Kasumi-1 (cell line): ENCODE results near the gene ZW10.
A peak's percentile ranks its signal among the peaks of the same experiment; 100 is the strongest.
"Not testable (repeated sequence)": the region's sequence is repeated elsewhere in the genome, so short reads cannot be mapped to it uniquely, and the experiment has no call there.

ENCODE experiments used
- DNase-seq, 2 experiments: peaks; one replicate each; lab custom pipeline; 2025; lab: John Stamatoyannopoulos, UW

Gene ZW10, protein sequence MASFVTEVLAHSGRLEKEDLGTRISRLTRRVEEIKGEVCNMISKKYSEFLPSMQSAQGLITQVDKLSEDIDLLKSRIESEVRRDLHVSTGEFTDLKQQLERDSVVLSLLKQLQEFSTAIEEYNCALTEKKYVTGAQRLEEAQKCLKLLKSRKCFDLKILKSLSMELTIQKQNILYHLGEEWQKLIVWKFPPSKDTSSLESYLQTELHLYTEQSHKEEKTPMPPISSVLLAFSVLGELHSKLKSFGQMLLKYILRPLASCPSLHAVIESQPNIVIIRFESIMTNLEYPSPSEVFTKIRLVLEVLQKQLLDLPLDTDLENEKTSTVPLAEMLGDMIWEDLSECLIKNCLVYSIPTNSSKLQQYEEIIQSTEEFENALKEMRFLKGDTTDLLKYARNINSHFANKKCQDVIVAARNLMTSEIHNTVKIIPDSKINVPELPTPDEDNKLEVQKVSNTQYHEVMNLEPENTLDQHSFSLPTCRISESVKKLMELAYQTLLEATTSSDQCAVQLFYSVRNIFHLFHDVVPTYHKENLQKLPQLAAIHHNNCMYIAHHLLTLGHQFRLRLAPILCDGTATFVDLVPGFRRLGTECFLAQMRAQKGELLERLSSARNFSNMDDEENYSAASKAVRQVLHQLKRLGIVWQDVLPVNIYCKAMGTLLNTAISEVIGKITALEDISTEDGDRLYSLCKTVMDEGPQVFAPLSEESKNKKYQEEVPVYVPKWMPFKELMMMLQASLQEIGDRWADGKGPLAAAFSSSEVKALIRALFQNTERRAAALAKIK

DNA sequence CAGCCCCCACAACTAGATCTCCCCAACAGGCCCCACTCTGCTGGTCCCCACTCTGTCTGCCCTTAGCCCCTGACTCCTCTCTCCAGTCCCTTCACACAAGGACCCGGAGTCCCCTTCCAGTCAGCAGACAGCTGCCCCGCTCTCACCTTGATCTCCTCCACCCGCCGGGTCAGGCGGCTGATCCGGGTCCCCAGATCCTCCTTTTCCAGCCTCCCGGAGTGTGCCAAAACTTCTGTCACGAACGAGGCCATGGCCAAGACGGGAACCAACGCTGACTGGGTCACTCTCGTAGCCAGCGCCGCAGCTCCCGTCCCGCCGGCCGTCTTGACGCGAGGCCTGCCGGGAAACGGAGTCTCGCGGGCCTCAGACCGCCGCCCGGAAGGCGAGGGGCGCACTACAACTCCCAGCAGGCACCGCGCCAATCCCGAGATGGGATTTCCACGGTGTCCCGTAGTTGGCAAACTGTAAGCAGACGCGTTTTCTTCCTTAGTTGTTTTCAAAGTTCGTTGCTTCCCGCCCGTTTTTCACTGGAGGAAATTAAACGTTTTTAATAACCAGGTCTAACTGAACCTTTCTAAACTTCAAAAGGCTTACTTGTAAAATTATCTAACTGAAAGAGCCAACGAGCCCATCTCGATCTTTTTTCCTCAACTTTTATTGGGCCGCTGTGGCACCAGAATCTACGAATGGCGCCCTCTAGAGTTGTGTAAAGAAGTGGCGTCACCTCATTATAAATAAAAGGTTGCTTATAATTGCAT, at the start of gene ZW10:
TSS of gene ZW10 (minus strand) at position 277 of the 758 bp plus-strand sequence. CDS start at position 251, 26 bp downstream.
- peak; percentile 91 to 93 for DNase-seq

DNA sequence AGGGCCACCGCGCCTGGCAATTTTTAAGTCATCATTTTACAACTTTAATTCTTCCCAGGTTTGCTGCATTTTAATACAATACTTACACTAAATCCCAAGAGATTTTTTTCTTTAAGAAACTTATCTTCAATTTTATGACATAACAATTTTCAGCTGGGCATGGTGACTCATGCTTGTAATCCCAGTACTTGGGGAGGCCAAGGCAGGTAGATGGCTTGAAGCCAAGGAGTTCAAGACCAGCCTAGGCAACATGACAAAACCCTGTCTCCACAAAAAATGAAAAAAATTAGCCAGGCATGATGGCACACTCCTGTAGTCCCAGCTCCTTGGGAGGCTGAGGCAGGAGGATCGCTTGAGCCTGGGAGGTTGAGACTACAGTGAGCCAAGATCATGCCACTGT, 44.9 kb upstream of the ZW10 start:
- DNase-seq = no peak

DNA sequence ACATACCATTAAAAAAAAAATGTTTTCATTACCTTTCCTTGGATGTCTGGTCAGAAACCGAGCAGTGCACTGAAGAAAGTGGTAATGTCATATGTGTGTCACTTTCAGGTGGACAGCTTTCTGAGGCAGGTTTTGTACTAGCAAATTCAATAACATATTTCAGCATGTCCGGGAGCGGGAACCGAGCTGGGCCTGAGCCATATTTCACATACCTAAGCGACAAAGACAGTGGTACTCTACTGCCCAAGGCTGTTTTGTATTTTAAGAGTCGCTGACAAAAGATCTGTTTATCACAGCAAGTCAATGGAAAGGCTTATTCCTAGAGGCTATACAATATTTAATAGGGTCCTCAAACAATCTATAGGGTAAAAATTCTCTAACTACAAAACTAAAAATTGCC, 44.1 kb upstream of the ZW10 start:
- DNase-seq = no peak

DNA sequence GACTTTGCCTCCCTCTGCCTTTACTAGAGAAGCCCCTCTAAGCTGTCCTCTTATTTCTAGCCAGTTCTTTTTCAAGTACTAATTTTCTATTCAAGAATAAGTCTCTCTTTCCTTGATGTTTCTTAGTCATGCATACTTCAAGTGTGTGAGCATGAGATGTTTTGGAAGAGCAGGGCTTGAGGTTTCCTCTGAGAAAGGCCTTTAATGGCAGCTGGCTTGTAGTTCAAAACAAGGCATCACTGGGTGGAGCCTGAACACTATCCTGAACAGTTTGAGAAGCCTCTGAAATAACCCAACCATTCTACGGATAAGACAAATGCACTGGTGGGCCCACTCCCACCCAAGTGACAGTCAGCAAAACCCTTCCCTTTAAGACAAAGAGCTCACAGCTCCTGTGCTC, 43.7 kb upstream of the ZW10 start:
- no peak for DNase-seq

DNA sequence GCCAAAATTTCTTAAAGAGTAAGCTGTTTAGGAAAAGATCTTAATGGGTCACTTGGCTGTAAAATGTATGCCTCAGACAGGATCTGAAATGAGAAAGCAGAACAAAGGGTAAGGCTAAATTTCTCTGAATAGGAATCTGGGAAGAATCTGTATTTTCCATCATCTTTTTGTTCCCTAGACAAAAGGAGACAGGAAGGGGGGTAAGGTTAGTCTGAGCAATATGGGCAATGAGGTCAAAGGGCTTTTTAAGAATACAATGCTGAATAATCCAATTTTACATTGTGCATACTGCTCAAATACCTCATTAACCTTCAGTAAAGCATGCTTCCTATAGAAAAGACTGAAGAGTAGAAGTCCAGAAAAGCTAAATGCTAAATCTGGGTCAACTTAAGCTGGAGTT, 40.7 kb upstream of the ZW10 start:
- DNase-seq = no peak

DNA sequence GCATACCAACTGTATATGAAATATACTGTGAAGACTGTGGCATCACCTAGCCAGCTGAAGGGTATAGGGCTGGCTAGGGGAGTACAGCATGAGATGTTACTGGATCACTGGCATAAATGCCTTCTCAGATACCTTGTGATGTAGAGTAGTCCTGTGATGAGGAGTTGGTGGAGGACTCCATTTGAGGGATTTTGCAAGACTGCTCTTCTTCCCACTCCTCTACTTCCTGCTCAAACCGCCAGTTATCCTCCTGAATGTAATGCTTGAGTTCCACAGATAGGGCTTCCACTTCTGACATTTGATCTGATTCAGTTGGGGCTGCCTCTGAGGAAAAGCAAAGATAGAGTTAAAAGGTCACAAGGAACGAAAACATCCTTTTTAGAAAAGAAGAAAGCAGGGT, 35.4 kb upstream of the ZW10 start:
- no peak for DNase-seq

DNA sequence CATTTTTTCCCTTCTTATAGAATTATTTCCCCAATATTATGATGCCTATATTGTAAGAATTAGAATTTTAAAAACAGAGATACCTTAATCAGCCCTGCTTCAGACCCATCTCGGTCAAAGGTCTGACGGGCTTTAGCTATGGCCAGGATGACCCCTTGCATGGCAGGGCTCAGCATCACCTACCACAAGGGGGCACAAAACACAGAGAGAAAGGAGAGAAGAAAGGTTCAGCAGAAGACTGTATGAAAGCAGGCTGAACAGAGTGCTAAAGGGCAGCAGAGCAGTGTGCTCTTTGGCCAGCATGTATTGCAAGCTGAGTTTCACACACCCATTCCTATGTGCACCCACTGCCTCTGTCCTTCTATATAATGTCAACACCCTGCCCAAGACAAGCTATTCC, 32.9 kb upstream of the ZW10 start:
- peak; percentile 48 for DNase-seq

DNA sequence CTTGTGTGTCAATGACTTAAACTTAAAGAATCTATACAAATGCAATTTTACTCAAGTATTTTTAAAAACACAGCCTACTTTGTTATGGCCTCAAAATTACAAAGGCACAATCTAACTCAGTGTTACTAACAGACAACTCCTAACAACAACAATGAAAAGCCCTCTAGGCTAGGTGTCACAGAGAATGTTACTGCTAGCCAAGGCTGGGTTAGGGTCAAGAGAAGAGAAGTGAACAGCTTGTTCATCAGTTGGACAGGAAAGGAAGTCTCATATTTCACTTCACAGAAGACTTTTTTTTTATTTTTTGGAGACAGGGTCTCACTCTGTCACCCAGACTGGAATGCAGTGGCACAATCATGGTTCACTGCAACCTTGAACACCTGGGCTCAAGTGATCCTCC, 32.1 kb upstream of the ZW10 start:
- DNase-seq = peak in 1 of 2 experiments; percentile 2

DNA sequence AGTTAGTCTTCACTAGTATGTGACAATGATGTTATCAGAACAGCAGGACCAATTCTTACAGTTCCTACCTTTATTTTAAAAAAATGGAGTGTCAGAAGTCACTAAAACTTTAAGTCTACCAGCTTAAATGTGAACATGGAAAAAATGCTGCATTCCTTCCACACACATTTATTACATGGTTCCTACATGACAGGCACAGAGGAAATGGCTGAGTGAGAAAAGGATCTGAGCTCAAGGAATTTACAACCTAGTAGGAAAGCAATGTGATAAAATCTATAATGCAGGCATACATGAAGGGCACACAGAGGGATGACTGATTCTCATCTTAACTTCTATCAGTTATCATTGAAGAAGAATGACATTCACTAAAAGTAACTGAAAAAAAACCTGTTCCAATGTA, 29.1 kb upstream of the ZW10 start:
- DNase-seq = no peak

DNA sequence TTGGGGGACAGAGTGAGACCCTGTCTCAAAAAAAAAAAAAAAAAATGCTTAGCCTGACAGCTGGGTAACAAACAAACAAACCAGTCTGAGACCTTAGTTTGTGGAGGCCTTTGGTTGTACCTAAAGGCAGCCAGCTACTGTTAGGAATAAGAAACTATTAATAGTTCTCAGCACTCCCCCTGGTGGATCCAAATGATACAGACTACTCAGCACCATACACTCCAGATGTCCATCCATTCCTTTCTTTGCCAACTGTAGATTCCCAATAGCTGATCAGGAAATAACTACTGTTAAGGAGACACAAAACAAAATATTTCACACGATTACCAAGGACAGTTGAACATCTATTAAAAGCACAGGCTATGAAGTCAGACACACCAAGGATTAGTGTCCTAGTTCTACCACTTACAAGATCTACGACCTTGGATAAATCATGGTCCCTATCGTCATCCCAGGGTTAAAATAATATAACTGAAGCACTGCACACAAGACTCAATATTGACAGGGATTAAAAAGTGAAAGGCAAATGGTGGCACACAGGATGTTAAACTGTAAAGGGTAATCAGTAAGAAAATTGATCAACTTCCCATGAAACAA, 23.3 kb upstream of the ZW10 start:
- peak; percentile 63 to 73 for DNase-seq

DNA sequence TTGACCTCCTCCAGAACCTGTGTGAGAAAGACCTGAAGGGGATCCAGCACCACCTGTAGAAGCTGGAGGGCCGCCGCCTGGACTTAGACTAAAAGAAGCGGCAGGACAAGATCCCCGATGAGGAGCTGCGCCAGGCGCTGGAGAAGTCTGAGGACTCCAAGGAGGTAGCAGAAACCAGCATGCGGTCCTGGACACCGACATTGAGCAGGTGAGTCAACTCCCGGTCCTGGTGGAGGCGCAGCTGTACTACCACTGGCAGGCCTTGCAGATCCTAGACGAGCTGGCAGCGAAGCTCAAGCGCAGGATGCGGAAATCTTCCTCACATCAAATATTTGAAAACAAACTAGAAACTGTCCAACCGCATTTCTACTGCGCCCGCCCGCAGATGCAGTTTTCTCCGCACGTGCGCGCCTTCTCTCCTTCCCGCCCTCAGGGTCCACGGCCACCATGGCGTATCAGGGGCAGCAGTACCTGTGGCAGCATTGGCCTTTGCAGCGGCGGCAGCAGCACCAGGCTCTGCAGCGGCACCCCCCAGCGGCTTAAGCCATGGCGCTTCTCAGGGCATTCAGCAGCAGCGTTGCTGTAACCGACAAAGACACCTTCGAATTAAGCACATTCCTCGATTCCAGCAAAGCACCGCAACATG, 16.3 kb upstream of the ZW10 start:
- DNase-seq = no peak

DNA sequence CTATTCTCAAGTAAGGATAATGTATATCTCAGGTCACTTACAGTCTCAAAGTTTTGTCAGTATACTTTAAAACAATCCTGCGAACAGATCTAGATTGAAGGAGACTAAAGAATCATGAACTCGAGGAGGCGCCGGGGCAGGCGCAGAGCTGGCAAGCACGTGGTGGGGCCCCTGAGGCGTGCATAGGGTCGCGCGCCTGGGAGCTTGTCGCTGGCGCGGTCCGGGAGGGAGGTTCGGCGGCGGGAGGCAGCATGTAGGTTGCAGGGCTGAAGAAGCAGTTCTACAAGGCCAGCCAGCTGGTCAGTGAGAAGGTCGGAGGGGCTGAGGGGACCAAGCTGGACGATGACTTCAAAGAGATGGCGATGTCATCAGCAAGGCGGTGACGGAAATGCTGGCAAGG, 15.5 kb upstream of the ZW10 start:
- not testable (repeated sequence) for DNase-seq

DNA sequence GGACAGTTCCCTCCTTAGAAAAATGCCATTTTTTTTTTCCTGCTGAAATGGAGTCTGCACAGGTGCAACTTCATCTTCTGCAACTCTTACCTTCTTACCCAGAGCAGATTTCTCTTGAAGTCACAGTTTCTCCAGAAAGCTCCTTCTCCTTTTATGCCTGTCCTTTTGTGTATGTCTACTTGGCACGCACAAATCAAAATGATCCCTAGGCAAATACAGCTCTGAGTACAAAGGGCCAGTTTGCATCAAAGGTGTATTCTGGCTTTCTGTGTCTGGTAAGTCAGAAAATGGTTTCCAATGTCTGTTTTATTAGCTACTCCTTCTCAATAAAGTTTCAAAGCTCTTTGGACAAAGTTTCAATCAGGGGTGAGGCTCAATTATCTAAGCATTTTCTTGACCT, 8.6 kb upstream of the ZW10 start:
- no peak for DNase-seq

DNA sequence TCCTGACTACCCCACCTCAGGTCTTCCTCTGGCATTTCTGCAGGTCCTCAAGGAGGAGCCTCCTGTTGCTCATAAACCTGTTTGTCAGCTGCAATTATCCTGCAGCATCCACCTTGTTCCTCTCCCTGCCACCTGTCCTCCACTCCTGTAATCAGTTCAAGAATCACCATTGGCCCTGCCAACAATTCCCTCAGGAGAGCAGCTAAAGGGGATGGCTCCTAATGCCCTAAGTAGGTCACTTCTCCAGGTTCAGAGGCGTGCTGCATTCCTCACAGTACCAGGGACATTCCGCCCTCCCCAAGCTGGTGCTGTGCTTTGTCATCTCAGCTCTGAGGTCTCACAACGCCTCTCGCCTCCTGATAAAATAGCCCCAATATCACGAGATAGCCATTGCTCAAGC, 8.2 kb upstream of the ZW10 start:
- no peak for DNase-seq

DNA sequence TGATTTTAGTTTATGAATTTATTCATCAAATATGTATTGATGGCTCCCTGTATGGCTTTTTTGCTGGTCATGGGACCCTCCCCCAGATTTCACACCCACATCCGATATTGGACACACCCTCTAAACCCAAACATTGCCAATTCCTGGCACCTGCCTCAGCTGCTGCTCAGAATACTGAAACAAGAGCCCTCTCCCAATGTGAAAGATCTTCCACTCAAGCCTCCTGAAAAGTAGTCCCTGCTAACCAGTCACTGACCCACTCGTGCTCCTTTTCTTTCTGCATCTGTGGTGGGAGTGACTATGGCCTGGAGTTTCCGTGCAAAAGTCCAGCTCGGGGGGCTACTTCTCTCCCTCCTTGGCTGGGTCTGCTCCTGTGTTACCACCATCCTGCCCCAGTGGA, 6.0 kb upstream of the ZW10 start, which contains the start of gene CLDN25:
TSS of gene CLDN25 (plus strand) at position 301 of the 400 bp plus-strand sequence. CDS start at position 301, 0 bp downstream.
- no peak for DNase-seq

DNA sequence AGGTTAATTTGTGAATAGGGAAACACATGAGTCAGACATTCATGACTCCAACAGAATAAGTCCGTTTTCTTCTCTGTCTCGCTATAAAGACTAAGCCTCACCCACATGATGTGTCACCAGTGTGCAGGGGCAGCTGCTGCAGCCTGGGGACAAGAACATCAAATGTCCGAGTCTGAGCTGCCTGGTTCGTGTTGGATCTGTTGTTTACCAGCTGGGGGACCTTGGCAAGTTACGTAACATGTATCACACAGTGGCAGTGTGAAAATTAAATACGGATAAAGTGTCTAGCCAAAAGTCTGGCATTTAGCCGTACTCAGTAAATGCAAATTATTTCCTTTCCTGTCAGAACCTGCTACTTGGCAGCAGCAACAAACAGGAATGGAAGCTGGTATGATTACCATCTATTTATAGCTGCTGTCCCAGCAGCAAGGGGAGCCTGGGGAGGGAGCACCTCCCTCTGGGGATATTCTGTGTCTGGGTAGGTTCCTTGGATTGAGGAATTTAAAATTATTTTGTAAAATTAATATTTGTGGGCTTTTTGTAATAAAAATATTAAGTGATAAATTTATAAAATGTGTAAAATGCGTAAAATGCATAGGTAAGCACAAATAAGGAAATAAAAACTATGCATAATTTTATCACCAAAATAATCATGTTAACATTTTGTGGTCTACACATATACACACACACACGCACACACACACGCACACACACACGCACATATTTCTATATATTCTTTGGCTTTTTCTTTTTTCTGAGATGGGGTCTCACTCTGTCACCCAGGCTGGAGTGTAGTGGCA, 4.8 kb upstream of the ZW10 start:
- no peak for DNase-seq

DNA sequence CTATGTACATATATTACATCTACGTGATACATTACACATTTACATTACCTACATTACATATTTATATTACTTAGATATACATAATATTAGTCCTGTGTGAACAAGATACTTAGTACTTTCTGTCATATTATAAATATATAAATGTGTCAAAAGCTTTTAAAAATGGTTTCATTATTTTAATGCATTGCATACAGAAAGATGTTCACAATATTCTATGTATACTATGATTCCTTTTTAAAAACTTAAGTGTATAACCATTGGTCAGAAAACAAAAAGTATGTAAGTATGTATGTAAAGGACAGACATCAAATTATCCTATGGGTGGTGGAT, 647 bp upstream of the ZW10 start:
- DNase-seq = no peak

DNA sequence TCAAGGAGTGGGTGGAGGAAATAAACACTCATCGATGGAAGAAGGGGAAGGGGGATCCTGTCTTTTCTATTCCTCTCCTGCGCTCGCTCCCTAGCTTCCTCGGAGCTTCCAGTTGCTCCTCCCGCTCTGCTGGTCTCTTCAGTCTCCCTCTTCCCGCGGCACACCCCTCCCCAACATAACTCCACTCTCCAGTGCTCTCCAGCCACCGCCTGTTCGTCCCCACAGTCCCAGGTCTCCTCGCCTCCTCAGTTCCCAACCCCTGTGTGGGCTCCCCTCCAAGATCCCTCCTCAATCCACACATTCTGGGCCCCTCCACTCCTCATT, 438 bp downstream of the ZW10 start:
- peak in 1 of 2 experiments; percentile 55 for DNase-seq

DNA sequence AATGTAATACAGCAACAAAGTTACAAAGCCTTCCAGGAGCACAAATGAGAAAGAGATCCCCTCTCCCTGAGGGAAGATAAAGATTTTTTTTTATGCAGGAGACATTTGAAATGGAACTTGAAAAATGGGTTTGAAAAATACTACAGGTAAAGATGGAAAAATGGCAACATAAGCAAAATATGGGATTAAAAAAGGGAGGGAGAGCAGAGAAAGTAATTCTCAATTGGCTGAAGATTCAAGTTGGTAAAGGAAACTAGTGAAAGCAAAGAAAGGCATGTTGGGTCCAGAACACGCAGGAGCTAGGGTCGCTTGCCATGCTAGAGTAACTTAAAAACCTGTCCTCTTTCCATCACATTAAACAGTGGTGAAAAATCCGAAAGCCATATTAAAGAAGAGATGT, 1.5 kb downstream of the ZW10 start:
- DNase-seq = no peak

DNA sequence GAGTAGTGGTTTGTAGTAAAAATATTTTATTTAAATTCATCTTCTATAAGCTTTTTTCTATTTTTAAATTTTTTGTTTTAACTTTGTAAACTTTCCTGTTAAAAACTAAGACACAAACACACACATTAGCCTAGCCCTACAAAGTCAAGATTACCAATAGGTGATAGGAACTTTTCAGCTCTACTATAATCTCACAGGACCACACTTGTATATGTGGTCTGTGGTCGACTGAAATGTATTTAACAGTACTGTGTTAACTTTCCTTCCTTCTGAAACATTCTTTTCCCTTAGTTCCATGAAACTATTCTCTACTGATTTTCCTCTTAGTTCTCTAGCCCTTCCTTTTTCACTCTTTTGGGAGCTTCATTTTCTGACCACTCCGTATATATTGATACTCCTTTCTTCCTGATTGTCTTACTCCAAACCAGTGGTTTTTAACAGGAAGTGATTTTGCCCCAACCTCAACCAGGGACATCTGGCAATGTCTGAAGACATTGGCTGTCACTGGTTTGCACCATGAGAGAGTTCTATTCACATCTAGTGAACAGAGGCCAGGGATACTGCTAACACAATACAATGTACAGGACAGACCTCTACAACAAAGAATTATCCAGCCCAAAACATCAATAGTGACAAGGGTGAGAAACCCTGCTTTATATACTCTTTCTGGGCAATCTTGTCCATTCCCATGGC, 8.8 kb downstream of the ZW10 start:
- no peak for DNase-seq
